Calu3 (cell line): ENCODE measurements around the gene CLEC2D. TPM values are rescaled to one million over a fixed set of nuclear protein-coding genes. Genes with fewer than 3 reads are reported as not detected.

Experiments
- BruUV-seq: library from RNA; stranded (reverse); fragments of 400-500 nt; replicated peaks from 2 replicates; lab custom pipeline; 2021; lab: Mats Ljungman, UMichigan
- CTCF ChIA-PET: fragments of 300-600 bp; sonication (Branson Sonifier 250); formaldehyde crosslinking; loops from one replicate; lab custom pipeline; 2022; ENCODE audit warnings: antibody characterized with exemption; lab: Charles Lee
- DNase-seq: peaks from one replicate; pipeline ENCODE4 v3.0.0; 2022
- H3K27ac Mint-ChIP-seq: one replicate; pipeline ENCODE4 v1.8.0; 2022; ENCODE audit warnings: mixed read lengths; ENCODE audit not compliant: unreplicated experiment
- H3K27me3 Mint-ChIP-seq: one replicate; pipeline ENCODE4 v1.8.0; 2022; ENCODE audit warnings: mixed read lengths; ENCODE audit not compliant: unreplicated experiment
- H3K36me3 Mint-ChIP-seq: one replicate; pipeline ENCODE4 v1.8.0; 2022; ENCODE audit warnings: mild to moderate bottlenecking, moderate library complexity, mixed read lengths; ENCODE audit not compliant: insufficient read depth, unreplicated experiment
- H3K4me1 Mint-ChIP-seq: one replicate; pipeline ENCODE4 v1.8.0; 2022; ENCODE audit warnings: mild to moderate bottlenecking, low read depth, mixed read lengths; ENCODE audit not compliant: unreplicated experiment
- H3K4me3 Mint-ChIP-seq: one replicate; pipeline ENCODE4 v1.8.0; 2022; ENCODE audit warnings: mild to moderate bottlenecking, low read depth, moderate library complexity, mixed read lengths; ENCODE audit not compliant: unreplicated experiment
- H3K9me3 Mint-ChIP-seq: one replicate; pipeline ENCODE4 v1.8.0; 2022; ENCODE audit warnings: low read depth, mixed read lengths; ENCODE audit not compliant: unreplicated experiment
- CTCF ChIP-seq: fragments of 200-600 bp; IDR thresholded peaks from one replicate; pipeline ENCODE4 v1.8.0; 2022; ENCODE audit warnings: antibody characterized with exemption; ENCODE audit not compliant: unreplicated experiment
- intact Hi-C: fragments of 100-400 bp; cut with micrococcal nuclease; formaldehyde crosslinking; loops from one replicate; pipeline ENCODE4 v1.10.0; 2022; ENCODE audit not compliant: unreplicated experiment
- total RNA-seq: library from RNA; stranded (reverse); gene quantifications from 2 replicates; pipeline ENCODE4 v1.2.3, GENCODE V29; 2022

Gene CLEC2D
- total RNA-seq, 1 experiment from 2014 or later, result 5.8 TPM

- TF ChIP-seq CTCF, result no peak
- Mint-ChIP-seq H3K9me3 (no peaks in the 10 kb centered on the region), H3K4me3 (no peak overlapping the region), H3K27me3 (no peaks in the 10 kb centered on the region), H3K4me1 (peaks cover 14% of the 10 kb centered on the region), H3K27ac (no peak overlapping the region), H3K36me3 (no peaks in the 10 kb centered on the region)
- intact Hi-C loops, result no loop called here
- no TSS peak for BruUV-seq
- CTCF ChIA-PET, result interaction anchor here (0.8 kb wide), 1 partner anchor 9 kb away, joined by 3 read pairs; no protein-coding TSS in a partner anchor
- no peak for DNase-seq
These were observed 47.8 kb downstream of the CLEC2D start for GRCh38 chr12:9717070-9717925.

GRCh38 chr12:9718968-9719367 is 49.5 kb downstream of the CLEC2D start:
- CTCF ChIA-PET, result interaction anchor here (0.6 kb wide), 1 partner anchor 24 kb away, joined by 3 read pairs; no protein-coding TSS in a partner anchor

GRCh38 chr12:9719790-9720189 is 50.3 kb downstream of the CLEC2D start:
- no peak for DNase-seq
- Mint-ChIP-seq H3K27me3 (no peaks in the 10 kb centered on the region), H3K4me1 (peaks cover 14% of the 10 kb centered on the region), H3K9me3 (no peaks in the 10 kb centered on the region), H3K27ac (no peak overlapping the region), H3K36me3 (no peaks in the 10 kb centered on the region), H3K4me3 (no peak overlapping the region)
- CTCF ChIA-PET, result no interaction called here
- no peak for TF ChIP-seq CTCF
- no TSS peak for BruUV-seq
- intact Hi-C loops, result no loop called here

More at GRCh38 chr12:9718968-9719367, 49.5 kb downstream of the CLEC2D start:
- H3K27ac Mint-ChIP-seq, result no peak overlapping the region
- peaks cover 14% of the 10 kb centered on the region for H3K4me1 Mint-ChIP-seq
- BruUV-seq, result no TSS peak
- no peak for DNase-seq
- no peak overlapping the region for H3K4me3 Mint-ChIP-seq
- intact Hi-C loops, result no loop called here
- no peaks in the 10 kb centered on the region for H3K36me3 Mint-ChIP-seq
- H3K9me3 Mint-ChIP-seq, result no peaks in the 10 kb centered on the region
- H3K27me3 Mint-ChIP-seq, result no peaks in the 10 kb centered on the region
- TF ChIP-seq CTCF, result no peak

- Mint-ChIP-seq H3K4me1 (peaks cover 14% of the 10 kb centered on the region), H3K27me3 (no peaks in the 10 kb centered on the region), H3K9me3 (no peaks in the 10 kb centered on the region), H3K4me3 (no peak overlapping the region), H3K36me3 (no peaks in the 10 kb centered on the region), H3K27ac (no peak overlapping the region)
- no TSS peak for BruUV-seq
- no peak for TF ChIP-seq CTCF
- CTCF ChIA-PET, result interaction anchor here (0.9 kb wide), 1 partner anchor 10 kb away, joined by 3 read pairs; no protein-coding TSS in a partner anchor
- DNase-seq, result no peak
- intact Hi-C loops, result no loop called here
These were observed 52.0 kb downstream of the CLEC2D start for GRCh38 chr12:9721394-9722092.
